ENCODE results near the gene NDUFAF7.
"Not testable (repeated sequence)": the region's sequence is repeated elsewhere in the genome, so short reads cannot be mapped to it uniquely, and the experiment has no call there.

The NDUFAF7 gene
- total RNA-seq: 22.8 to 28.0 reads per million in 2 experiments

- DNase-seq (ENCODE audit: low read depth): peak; percentile 84
Measured at GRCh38 chr2:37231241-37232130, at the start of gene NDUFAF7, which contains the start of gene CEBPZ. Gene NDUFAF7 (plus strand): TSS chr2:37231658. CDS start chr2:37231706, 48 bp downstream. Gene CEBPZ (minus strand): TSS chr2:37231596. CDS start chr2:37231567, 29 bp downstream.

GRCh38 chr2:37181726-37182684 lies 49.5 kb upstream of the NDUFAF7 start:
- DNase-seq (ENCODE audit: low read depth): no peak

GRCh38 chr2:37188570-37188969 lies 42.9 kb upstream of the NDUFAF7 start, which contains the start of gene SULT6B1:
Gene SULT6B1 (minus strand): TSS chr2:37188670. CDS start chr2:37188640, 30 bp downstream.
- no peak for DNase-seq (ENCODE audit: low read depth)

GRCh38 chr2:37189452-37190153 lies 41.9 kb upstream of the NDUFAF7 start:
- no peak for DNase-seq (ENCODE audit: low read depth)

- DNase-seq (ENCODE audit: low read depth): no peak
Measured at GRCh38 chr2:37190290-37190689, 41.2 kb upstream of the NDUFAF7 start.

GRCh38 chr2:37191253-37191652 lies 40.2 kb upstream of the NDUFAF7 start:
- DNase-seq (ENCODE audit: low read depth): no peak

GRCh38 chr2:37191747-37192146 lies 39.7 kb upstream of the NDUFAF7 start:
- DNase-seq (ENCODE audit: low read depth): no peak

GRCh38 chr2:37192551-37192950 lies 38.9 kb upstream of the NDUFAF7 start:
- no peak for DNase-seq (ENCODE audit: low read depth)

- DNase-seq (ENCODE audit: low read depth): not testable (repeated sequence)
Measured at GRCh38 chr2:37195862-37196319, 35.6 kb upstream of the NDUFAF7 start.

- DNase-seq (ENCODE audit: low read depth): peak; percentile 85
Measured at GRCh38 chr2:37196320-37197195, 34.9 kb upstream of the NDUFAF7 start, which contains the start of gene CEBPZOS. Gene CEBPZOS (plus strand): TSS chr2:37196496. CDS start chr2:37199705, 3,209 bp downstream.

- DNase-seq (ENCODE audit: low read depth): no peak
Measured at GRCh38 chr2:37198681-37199065, 32.8 kb upstream of the NDUFAF7 start.

GRCh38 chr2:37201208-37201607 lies 30.2 kb upstream of the NDUFAF7 start:
- no peak for DNase-seq (ENCODE audit: low read depth)

- DNase-seq (ENCODE audit: low read depth): no peak
Measured at GRCh38 chr2:37201766-37202165, 29.7 kb upstream of the NDUFAF7 start.

- no peak for DNase-seq (ENCODE audit: low read depth)
Measured at GRCh38 chr2:37203708-37204107, 27.8 kb upstream of the NDUFAF7 start.

- not testable (repeated sequence) for DNase-seq (ENCODE audit: low read depth)
Measured at GRCh38 chr2:37205071-37205661, 26.3 kb upstream of the NDUFAF7 start.

- DNase-seq (ENCODE audit: low read depth): no peak
Measured at GRCh38 chr2:37205689-37206341, 25.6 kb upstream of the NDUFAF7 start.

- not testable (repeated sequence) for DNase-seq (ENCODE audit: low read depth)
Measured at GRCh38 chr2:37206760-37207159, 24.7 kb upstream of the NDUFAF7 start.

GRCh38 chr2:37211212-37211611 lies 20.2 kb upstream of the NDUFAF7 start:
- no peak for DNase-seq (ENCODE audit: low read depth)

- DNase-seq (ENCODE audit: low read depth): no peak
Measured at GRCh38 chr2:37211939-37212338, 19.5 kb upstream of the NDUFAF7 start.
